ENCODE measurements around the gene SLC35F3.

- TF ChIP-seq, protein P1, sequence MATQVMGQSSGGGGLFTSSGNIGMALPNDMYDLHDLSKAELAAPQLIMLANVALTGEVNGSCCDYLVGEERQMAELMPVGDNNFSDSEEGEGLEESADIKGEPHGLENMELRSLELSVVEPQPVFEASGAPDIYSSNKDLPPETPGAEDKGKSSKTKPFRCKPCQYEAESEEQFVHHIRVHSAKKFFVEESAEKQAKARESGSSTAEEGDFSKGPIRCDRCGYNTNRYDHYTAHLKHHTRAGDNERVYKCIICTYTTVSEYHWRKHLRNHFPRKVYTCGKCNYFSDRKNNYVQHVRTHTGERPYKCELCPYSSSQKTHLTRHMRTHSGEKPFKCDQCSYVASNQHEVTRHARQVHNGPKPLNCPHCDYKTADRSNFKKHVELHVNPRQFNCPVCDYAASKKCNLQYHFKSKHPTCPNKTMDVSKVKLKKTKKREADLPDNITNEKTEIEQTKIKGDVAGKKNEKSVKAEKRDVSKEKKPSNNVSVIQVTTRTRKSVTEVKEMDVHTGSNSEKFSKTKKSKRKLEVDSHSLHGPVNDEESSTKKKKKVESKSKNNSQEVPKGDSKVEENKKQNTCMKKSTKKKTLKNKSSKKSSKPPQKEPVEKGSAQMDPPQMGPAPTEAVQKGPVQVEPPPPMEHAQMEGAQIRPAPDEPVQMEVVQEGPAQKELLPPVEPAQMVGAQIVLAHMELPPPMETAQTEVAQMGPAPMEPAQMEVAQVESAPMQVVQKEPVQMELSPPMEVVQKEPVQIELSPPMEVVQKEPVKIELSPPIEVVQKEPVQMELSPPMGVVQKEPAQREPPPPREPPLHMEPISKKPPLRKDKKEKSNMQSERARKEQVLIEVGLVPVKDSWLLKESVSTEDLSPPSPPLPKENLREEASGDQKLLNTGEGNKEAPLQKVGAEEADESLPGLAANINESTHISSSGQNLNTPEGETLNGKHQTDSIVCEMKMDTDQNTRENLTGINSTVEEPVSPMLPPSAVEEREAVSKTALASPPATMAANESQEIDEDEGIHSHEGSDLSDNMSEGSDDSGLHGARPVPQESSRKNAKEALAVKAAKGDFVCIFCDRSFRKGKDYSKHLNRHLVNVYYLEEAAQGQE (IDR thresholded peaks at IDR 0.05; ENCODE audit: insufficient read depth in 1 of 2, low read depth in 2 of 2, low read length in 2 of 2) = no peak
- TF ChIP-seq POLR2AphosphoS5 (IDR thresholded peaks at IDR 0.05; ENCODE audit: low read depth, low read length) = no peak
- TF ChIP-seq TAF1 (IDR thresholded peaks at IDR 0.05; ENCODE audit: borderline replicate concordance, insufficient read depth, low read length) = no peak
- TF ChIP-seq SIN3A (IDR thresholded peaks at IDR 0.05; ENCODE audit: borderline replicate concordance, insufficient read depth, low read length) = no peak
- no peak for TF ChIP-seq FOXP2 (optimal IDR thresholded peaks at IDR 0.05; ENCODE audit: borderline replicate concordance, extremely low read depth, extremely low read length, insufficient read depth)
Measured at GRCh38 chr1:234271243-234271606, 366.7 kb downstream of the SLC35F3 start.

Data from PFSK-1 (cell line).